ENCODE results near the gene PRKD2. TPM values are rescaled to one million over a fixed set of nuclear protein-coding genes. Genes with fewer than 3 reads are reported as not detected.

The PRKD2 gene
- total RNA-seq, 1 experiment from 2014 or later = 100 TPM

- DNase-seq (ENCODE audit: low spot score) (no peak), ATAC-seq (no peak)
- H3K27me3 Mint-ChIP-seq (ENCODE audit: low read depth) = no peaks in the 10 kb centered on the region; the same call in 1 of the 2 replicates
- peaks cover 70% of the 10 kb centered on the region for H3K36me3 Mint-ChIP-seq
- H3K27ac Mint-ChIP-seq = no peak overlapping the region
- ChIA-PET POLR2A (no interaction called here), CTCF (interaction anchor here (1.6 to 3.5 kb wide), 6 partner anchors 9 to 36 kb away, joined by 6 to 26 read pairs (median 13); no protein-coding TSS in a partner anchor)
- H3K9me3 Mint-ChIP-seq = no peaks in the 10 kb centered on the region
- peaks cover 14% of the 10 kb centered on the region for H3K4me1 Mint-ChIP-seq
- no peak overlapping the region for H3K4me3 Mint-ChIP-seq
- TF ChIP-seq ZNF425 (CRISPR knock-in tag; conservative IDR thresholded peaks at IDR 0.05) = no peak
- TF ChIP-seq GABPB1 (CRISPR knock-in tag; IDR thresholded peaks at IDR 0.05) = no peak
Observed at GRCh38 chr19:46730187-46730586, 13.3 kb upstream of the PRKD2 start.

DNA sequence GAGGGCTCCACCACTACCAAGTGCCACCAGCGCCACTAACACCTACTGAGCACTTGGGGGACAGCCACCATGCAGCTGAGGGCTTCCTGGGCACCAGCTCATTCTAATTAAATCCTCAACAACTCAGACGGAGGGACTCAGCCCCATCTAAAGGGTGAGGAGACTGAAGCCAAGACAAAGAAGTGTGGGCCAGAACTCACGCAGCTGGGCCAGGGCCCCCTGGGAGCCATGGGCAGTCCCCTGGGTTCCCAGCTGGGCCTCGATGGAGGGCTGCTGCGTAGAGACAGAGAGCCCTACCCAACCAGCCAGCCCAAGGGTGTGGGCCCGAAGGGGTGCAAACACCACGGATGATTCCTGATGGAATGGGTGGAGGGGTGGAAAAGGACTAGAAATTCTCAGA, 12.8 kb upstream of the PRKD2 start:
- ChIA-PET CTCF (interaction anchor here (1.0 to 3.5 kb wide), 17 partner anchors 8 to 115 kb away, joined by 3 to 26 read pairs (median 9); partner anchors contain the start of genes DACT3, FKRP and PRKD2), POLR2A (no interaction called here)
- H3K36me3 Mint-ChIP-seq = peaks cover 70% of the 10 kb centered on the region
- H3K4me1 Mint-ChIP-seq = peaks cover 14% of the 10 kb centered on the region
- TF ChIP-seq GTF2I (CRISPR knock-in tag; conservative IDR thresholded peaks at IDR 0.05) (no peak), IRF2 (CRISPR knock-in tag; IDR thresholded peaks at IDR 0.05; ENCODE audit: borderline replicate concordance, low read depth) (no peak), MXD4 (CRISPR knock-in tag; IDR thresholded peaks at IDR 0.05; ENCODE audit: borderline replicate concordance) (no peak), ZNF317 (CRISPR knock-in tag; IDR thresholded peaks at IDR 0.05; ENCODE audit: borderline replicate concordance, low read depth) (no peak), ZNF263 (CRISPR knock-in tag; IDR thresholded peaks at IDR 0.05; ENCODE audit: low read depth) (no peak), FOXJ3 (CRISPR knock-in tag; IDR thresholded peaks at IDR 0.05; ENCODE audit: borderline replicate concordance) (no peak), ELF4 (CRISPR knock-in tag; IDR thresholded peaks at IDR 0.05; ENCODE audit: low read depth) (no peak), ZNF232 (CRISPR knock-in tag; IDR thresholded peaks at IDR 0.05) (no peak), ZNF416 (CRISPR knock-in tag; IDR thresholded peaks at IDR 0.05) (no peak), GABPB1 (CRISPR knock-in tag; IDR thresholded peaks at IDR 0.05) (no peak), KAT7 (CRISPR knock-in tag; IDR thresholded peaks at IDR 0.05; ENCODE audit: borderline replicate concordance) (no peak)
- TF ChIP-seq, protein P1, sequence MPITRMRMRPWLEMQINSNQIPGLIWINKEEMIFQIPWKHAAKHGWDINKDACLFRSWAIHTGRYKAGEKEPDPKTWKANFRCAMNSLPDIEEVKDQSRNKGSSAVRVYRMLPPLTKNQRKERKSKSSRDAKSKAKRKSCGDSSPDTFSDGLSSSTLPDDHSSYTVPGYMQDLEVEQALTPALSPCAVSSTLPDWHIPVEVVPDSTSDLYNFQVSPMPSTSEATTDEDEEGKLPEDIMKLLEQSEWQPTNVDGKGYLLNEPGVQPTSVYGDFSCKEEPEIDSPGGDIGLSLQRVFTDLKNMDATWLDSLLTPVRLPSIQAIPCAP (CRISPR knock-in tag; IDR thresholded peaks at IDR 0.05) = no peak
- TF ChIP-seq, protein P2, sequence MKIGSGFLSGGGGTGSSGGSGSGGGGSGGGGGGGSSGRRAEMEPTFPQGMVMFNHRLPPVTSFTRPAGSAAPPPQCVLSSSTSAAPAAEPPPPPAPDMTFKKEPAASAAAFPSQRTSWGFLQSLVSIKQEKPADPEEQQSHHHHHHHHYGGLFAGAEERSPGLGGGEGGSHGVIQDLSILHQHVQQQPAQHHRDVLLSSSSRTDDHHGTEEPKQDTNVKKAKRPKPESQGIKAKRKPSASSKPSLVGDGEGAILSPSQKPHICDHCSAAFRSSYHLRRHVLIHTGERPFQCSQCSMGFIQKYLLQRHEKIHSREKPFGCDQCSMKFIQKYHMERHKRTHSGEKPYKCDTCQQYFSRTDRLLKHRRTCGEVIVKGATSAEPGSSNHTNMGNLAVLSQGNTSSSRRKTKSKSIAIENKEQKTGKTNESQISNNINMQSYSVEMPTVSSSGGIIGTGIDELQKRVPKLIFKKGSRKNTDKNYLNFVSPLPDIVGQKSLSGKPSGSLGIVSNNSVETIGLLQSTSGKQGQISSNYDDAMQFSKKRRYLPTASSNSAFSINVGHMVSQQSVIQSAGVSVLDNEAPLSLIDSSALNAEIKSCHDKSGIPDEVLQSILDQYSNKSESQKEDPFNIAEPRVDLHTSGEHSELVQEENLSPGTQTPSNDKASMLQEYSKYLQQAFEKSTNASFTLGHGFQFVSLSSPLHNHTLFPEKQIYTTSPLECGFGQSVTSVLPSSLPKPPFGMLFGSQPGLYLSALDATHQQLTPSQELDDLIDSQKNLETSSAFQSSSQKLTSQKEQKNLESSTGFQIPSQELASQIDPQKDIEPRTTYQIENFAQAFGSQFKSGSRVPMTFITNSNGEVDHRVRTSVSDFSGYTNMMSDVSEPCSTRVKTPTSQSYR (CRISPR knock-in tag; IDR thresholded peaks at IDR 0.05) = no peak
- TF ChIP-seq, protein P3, sequence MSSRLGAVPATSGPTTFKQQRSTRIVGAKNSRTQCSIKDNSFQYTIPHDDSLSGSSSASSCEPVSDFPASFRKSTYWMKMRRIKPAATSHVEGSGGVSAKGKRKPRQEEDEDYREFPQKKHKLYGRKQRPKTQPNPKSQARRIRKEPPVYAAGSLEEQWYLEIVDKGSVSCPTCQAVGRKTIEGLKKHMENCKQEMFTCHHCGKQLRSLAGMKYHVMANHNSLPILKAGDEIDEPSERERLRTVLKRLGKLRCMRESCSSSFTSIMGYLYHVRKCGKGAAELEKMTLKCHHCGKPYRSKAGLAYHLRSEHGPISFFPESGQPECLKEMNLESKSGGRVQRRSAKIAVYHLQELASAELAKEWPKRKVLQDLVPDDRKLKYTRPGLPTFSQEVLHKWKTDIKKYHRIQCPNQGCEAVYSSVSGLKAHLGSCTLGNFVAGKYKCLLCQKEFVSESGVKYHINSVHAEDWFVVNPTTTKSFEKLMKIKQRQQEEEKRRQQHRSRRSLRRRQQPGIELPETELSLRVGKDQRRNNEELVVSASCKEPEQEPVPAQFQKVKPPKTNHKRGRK (CRISPR knock-in tag; IDR thresholded peaks at IDR 0.05; ENCODE audit: borderline replicate concordance) = no peak
- H3K27me3 Mint-ChIP-seq (ENCODE audit: low read depth) = no peaks in the 10 kb centered on the region; the same call in 1 of the 2 replicates
- no peaks in the 10 kb centered on the region for H3K9me3 Mint-ChIP-seq
- H3K4me3 Mint-ChIP-seq = no peak overlapping the region
- no peak overlapping the region for H3K27ac Mint-ChIP-seq
- ATAC-seq (no peak), DNase-seq (ENCODE audit: low spot score) (no peak)
